ENCODE data around the gene PALD1.

DNA sequence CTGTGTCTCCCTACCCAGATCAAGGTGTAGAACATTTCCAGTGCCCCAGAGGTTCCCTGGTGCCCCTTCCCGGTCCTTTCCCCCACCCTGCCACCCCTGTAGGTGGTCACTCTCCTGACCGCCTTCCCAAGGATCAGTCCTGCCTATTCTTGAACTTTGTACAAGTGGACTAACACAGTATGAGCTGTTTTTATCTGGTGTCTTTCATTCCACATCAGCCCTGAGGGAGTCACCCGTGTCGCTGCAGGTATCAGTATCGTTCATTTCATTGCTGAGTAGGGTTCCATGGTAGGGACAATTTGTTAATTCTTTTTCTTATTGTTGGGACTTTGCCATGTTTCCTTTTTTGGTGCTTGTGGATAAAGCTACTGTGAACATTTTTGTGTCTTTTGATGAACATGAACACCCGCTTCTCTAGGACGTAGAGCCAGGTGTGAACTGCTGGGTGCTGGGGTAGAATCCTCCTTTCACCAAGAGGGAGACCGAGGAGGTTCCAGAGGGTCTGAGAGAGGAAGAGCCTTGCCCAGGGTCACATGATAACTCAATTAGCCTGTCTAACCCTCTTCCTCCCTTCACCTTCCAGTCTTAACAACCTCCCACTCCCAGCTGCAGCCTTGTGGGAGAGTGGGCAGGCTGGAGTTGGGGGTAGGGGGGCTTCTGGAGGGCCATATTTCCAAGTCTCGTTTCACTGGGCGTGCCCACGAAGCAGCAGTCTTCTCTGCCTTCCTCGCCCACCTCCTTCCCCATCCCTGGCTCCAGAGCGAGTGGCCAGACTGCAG is 18.0 kb downstream of the PALD1 start:
- TF ChIP-seq BHLHE40 (IDR thresholded peaks at IDR 0.05; ENCODE audit: borderline replicate concordance): no peak
- TF ChIP-seq TARDBP (IDR thresholded peaks at IDR 0.05): no peak
- no peak for TF ChIP-seq SUZ12 (IDR thresholded peaks at IDR 0.05)

All from HEK293T (cell line).